ENCODE measurements around the gene RASGEF1B.

The RASGEF1B gene

GRCh38 chr4:81465406-81466340 lies 6.0 kb downstream of the RASGEF1B start:
- no peak for DNase-seq

- no peak for DNase-seq
Measured at GRCh38 chr4:81460834-81461233, 10.9 kb downstream of the RASGEF1B start.

- DNase-seq: no peak
Measured at GRCh38 chr4:81460191-81460701, 11.5 kb downstream of the RASGEF1B start.

GRCh38 chr4:81459228-81459627 lies 12.5 kb downstream of the RASGEF1B start:
- no peak for DNase-seq

- no peak for DNase-seq
Measured at GRCh38 chr4:81457921-81458520, 13.7 kb downstream of the RASGEF1B start.

GRCh38 chr4:81457345-81457744 lies 14.4 kb downstream of the RASGEF1B start:
- no peak for DNase-seq

- no peak for DNase-seq
Measured at GRCh38 chr4:81455897-81456296, 15.8 kb downstream of the RASGEF1B start.

GRCh38 chr4:81454948-81455347 lies 16.8 kb downstream of the RASGEF1B start:
- DNase-seq: no peak

GRCh38 chr4:81454499-81454898 lies 17.2 kb downstream of the RASGEF1B start:
- no peak for DNase-seq

- no peak for DNase-seq
Measured at GRCh38 chr4:81453024-81453423, 18.7 kb downstream of the RASGEF1B start.

GRCh38 chr4:81452452-81453006 lies 19.2 kb downstream of the RASGEF1B start:
- no peak for DNase-seq

- DNase-seq: no peak
Measured at GRCh38 chr4:81449015-81449414, 22.7 kb downstream of the RASGEF1B start.

GRCh38 chr4:81447566-81448229 lies 24.0 kb downstream of the RASGEF1B start:
- no peak for DNase-seq

- DNase-seq: no peak
Measured at GRCh38 chr4:81446634-81447033, 25.1 kb downstream of the RASGEF1B start.

- no peak for DNase-seq
Measured at GRCh38 chr4:81445196-81445595, 26.5 kb downstream of the RASGEF1B start.

- DNase-seq: no peak
Measured at GRCh38 chr4:81442484-81443085, 29.1 kb downstream of the RASGEF1B start.

- no peak for DNase-seq
Measured at GRCh38 chr4:81440949-81441348, 30.8 kb downstream of the RASGEF1B start.

GRCh38 chr4:81436941-81437574 lies 34.6 kb downstream of the RASGEF1B start:
- no peak for DNase-seq

- no peak for DNase-seq
Measured at GRCh38 chr4:81436096-81436495, 35.6 kb downstream of the RASGEF1B start.

- no peak for DNase-seq
Measured at GRCh38 chr4:81432825-81433224, 38.9 kb downstream of the RASGEF1B start.

GRCh38 chr4:81431971-81432370 lies 39.7 kb downstream of the RASGEF1B start:
- no peak for DNase-seq

GRCh38 chr4:81429607-81430006 lies 42.1 kb downstream of the RASGEF1B start:
- no peak for DNase-seq
